Loucy (cell line): ENCODE measurements around the gene FMO3.

Experiments
- EZH2phosphoT487 ChIP-seq: fragments of 200-600 bp; IDR thresholded peaks from 2 replicates; pipeline ENCODE4 v1.6.1; 2018; ENCODE audit warnings: antibody characterized with exemption, mild to moderate bottlenecking, moderate library complexity, borderline replicate concordance
- TF ChIP-seq, protein P1 (sequence below): fragments of 200-600 bp; sonication (generic); conservative IDR thresholded peaks from 2 replicates; pipeline ENCODE4 v1.5.1; 2014; ENCODE audit warnings: mild to moderate bottlenecking, antibody characterized with exemption, low read length

DNA sequence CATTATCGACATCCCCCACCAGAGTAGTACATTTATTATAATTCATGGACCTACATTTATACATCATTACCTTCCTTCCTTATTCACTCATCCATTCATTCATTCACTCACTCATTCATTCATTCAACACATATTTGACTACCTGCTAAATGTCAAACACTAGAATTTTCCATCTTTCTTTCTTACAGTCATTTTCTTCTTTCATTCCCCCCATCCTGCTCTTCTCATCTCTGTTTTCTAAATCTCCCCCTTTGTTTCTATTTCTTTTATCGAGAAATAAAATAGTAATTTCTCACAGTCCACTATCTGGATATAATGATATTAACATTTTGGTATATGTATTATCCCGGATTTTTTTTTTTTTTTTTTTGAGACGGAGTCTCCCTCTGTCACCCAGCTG is 27.8 kb upstream of the FMO3 start:
- TF ChIP-seq, protein P1, sequence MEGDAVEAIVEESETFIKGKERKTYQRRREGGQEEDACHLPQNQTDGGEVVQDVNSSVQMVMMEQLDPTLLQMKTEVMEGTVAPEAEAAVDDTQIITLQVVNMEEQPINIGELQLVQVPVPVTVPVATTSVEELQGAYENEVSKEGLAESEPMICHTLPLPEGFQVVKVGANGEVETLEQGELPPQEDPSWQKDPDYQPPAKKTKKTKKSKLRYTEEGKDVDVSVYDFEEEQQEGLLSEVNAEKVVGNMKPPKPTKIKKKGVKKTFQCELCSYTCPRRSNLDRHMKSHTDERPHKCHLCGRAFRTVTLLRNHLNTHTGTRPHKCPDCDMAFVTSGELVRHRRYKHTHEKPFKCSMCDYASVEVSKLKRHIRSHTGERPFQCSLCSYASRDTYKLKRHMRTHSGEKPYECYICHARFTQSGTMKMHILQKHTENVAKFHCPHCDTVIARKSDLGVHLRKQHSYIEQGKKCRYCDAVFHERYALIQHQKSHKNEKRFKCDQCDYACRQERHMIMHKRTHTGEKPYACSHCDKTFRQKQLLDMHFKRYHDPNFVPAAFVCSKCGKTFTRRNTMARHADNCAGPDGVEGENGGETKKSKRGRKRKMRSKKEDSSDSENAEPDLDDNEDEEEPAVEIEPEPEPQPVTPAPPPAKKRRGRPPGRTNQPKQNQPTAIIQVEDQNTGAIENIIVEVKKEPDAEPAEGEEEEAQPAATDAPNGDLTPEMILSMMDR = no peak
- TF ChIP-seq EZH2phosphoT487 = no peak
